GM21737 (cell line): Measurements from ENCODE around the gene PIK3R3.
"Not testable (repeated sequence)": the region's sequence is repeated elsewhere in the genome, so short reads cannot be mapped to it uniquely, and the experiment has no call there.

Experiments used
- ATAC-seq: cut with Tn5 transposase; IDR thresholded peaks from one replicate; pipeline ENCODE4 v1.9.1; 2021; ENCODE audit warnings: mild to moderate bottlenecking, moderate library complexity; ENCODE audit not compliant: unreplicated experiment

PIK3R3 gene

GRCh38 chr1:46113948-46114347 lies 18.5 kb downstream of the PIK3R3 start:
- no peak for ATAC-seq

- ATAC-seq, result no peak
Measured at GRCh38 chr1:46112108-46112507, 20.3 kb downstream of the PIK3R3 start.

- no peak for ATAC-seq
Measured at GRCh38 chr1:46110521-46110920, 21.9 kb downstream of the PIK3R3 start.

- no peak for ATAC-seq
Measured at GRCh38 chr1:46102769-46103476, 29.5 kb downstream of the PIK3R3 start.

- ATAC-seq, result no peak
Measured at GRCh38 chr1:46099215-46099614, 33.2 kb downstream of the PIK3R3 start.

GRCh38 chr1:46098027-46098712 lies 34.3 kb downstream of the PIK3R3 start:
- ATAC-seq, result no peak

- no peak for ATAC-seq
Measured at GRCh38 chr1:46097149-46097472, 35.3 kb downstream of the PIK3R3 start.

- ATAC-seq, result no peak
Measured at GRCh38 chr1:46096269-46097148, 35.9 kb downstream of the PIK3R3 start.

- not testable (repeated sequence) for ATAC-seq
Measured at GRCh38 chr1:46095110-46095509, 37.3 kb downstream of the PIK3R3 start.

- no peak for ATAC-seq
Measured at GRCh38 chr1:46094471-46095005, 37.9 kb downstream of the PIK3R3 start.

GRCh38 chr1:46093832-46094231 lies 38.6 kb downstream of the PIK3R3 start:
- not testable (repeated sequence) for ATAC-seq

GRCh38 chr1:46087891-46088290 lies 44.5 kb downstream of the PIK3R3 start:
- ATAC-seq, result no peak

GRCh38 chr1:46086576-46086975 lies 45.9 kb downstream of the PIK3R3 start:
- ATAC-seq, result no peak

- no peak for ATAC-seq
Measured at GRCh38 chr1:46084553-46085451, 47.6 kb downstream of the PIK3R3 start.

GRCh38 chr1:46083579-46083978 lies 48.9 kb downstream of the PIK3R3 start:
- no peak for ATAC-seq

GRCh38 chr1:46081619-46082018 lies 50.8 kb downstream of the PIK3R3 start:
- no peak for ATAC-seq

- ATAC-seq, result no peak
Measured at GRCh38 chr1:46081206-46081605, 51.2 kb downstream of the PIK3R3 start.

GRCh38 chr1:46080257-46080656 lies 52.2 kb downstream of the PIK3R3 start:
- no peak for ATAC-seq

- no peak for ATAC-seq
Measured at GRCh38 chr1:46077644-46078043, 54.8 kb downstream of the PIK3R3 start.

- no peak for ATAC-seq
Measured at GRCh38 chr1:46076343-46076742, 56.1 kb downstream of the PIK3R3 start.
